ENCODE data around the gene ASB15.

ASB15 gene

DNA sequence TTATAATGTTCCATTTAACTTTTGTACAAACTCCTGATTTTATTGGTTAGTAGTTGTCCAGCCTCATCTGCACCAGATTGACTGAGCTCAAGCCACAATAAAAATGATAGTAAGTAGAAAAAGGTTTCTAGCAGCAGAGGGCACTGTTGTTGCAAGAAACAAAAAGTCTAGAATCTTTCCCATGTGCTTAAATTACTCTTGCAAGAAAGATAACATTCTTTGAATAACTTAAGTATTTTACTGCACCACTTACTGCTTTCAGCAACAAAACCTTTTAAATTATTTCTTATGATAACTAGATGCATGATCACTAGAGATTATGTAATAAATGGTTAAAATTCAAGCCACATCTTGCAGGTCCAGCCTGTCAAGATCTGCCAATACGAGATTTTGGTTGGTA, 81.1 kb downstream of the ASB15 start:
- Histone ChIP-seq H3K9me2 (replicated peaks; ENCODE audit: low read depth, low read length) (no peaks in the 10 kb centered on the region), H3K4me2 (ENCODE audit: low read depth, low read length, poor library complexity, severe bottlenecking) (no peak overlapping the region), H2AFZ (ENCODE audit: low read length) (no peak overlapping the region), H3K9ac (ENCODE audit: low read depth, low read length, poor library complexity, severe bottlenecking) (no peak overlapping the region), H3K27me3 (ENCODE audit: insufficient read depth, low read length, poor library complexity, severe bottlenecking) (no peaks in the 10 kb centered on the region), H3K36me3 (ENCODE audit: insufficient read depth, low read length) (peaks cover 21% of the 10 kb centered on the region; the same call in 1 of the 2 replicates), H4K20me1 (ENCODE audit: insufficient read depth, low read length, poor library complexity, severe bottlenecking) (no peaks in the 10 kb centered on the region), H3K79me2 (ENCODE audit: insufficient read depth, low read length) (no peaks in the 10 kb centered on the region), H3K9me3 (ENCODE audit: insufficient read depth, low read depth, low read length) (no peaks in the 10 kb centered on the region), H3F3A (ENCODE audit: low read depth) (no peaks in the 10 kb centered on the region), H3K4me3 (ENCODE audit: low read length, poor library complexity, severe bottlenecking) (no peak overlapping the region), H3K4me1 (ENCODE audit: insufficient read depth, low read length, poor library complexity, severe bottlenecking) (no peaks in the 10 kb centered on the region)
- TF ChIP-seq, protein P1, sequence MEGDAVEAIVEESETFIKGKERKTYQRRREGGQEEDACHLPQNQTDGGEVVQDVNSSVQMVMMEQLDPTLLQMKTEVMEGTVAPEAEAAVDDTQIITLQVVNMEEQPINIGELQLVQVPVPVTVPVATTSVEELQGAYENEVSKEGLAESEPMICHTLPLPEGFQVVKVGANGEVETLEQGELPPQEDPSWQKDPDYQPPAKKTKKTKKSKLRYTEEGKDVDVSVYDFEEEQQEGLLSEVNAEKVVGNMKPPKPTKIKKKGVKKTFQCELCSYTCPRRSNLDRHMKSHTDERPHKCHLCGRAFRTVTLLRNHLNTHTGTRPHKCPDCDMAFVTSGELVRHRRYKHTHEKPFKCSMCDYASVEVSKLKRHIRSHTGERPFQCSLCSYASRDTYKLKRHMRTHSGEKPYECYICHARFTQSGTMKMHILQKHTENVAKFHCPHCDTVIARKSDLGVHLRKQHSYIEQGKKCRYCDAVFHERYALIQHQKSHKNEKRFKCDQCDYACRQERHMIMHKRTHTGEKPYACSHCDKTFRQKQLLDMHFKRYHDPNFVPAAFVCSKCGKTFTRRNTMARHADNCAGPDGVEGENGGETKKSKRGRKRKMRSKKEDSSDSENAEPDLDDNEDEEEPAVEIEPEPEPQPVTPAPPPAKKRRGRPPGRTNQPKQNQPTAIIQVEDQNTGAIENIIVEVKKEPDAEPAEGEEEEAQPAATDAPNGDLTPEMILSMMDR (conservative IDR thresholded peaks at IDR 0.05; ENCODE audit: low read length) = peak; percentile 68
- no peak for TF ChIP-seq EZH2phosphoT487 (IDR thresholded peaks at IDR 0.05; ENCODE audit: borderline replicate concordance)

DNA sequence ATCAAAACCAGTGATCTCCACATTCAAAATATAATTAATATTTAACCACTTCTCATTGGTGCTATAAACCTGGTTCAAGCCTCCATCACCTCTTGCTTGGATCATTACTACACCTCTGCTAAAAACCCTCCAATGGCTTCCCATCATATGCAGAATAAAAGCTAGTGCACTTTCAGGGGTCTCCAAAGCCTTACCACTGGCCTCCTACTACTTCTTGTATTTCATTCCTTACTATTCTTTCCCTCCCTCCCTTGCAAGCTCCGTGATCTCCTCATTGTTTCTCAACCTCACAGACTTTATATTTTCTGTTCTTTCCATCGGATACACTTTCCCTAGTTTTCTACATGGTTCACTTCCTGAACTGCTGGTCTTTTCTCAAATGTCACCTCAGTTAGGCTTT, 85.5 kb downstream of the ASB15 start:
- no peaks in the 10 kb centered on the region for H3F3A ChIP-seq (ENCODE audit: low read depth)
- no peak overlapping the region for H3K9ac ChIP-seq (ENCODE audit: low read depth, low read length, poor library complexity, severe bottlenecking)
- H3K9me2 ChIP-seq (replicated peaks; ENCODE audit: low read depth, low read length) = no peaks in the 10 kb centered on the region
- H3K36me3 ChIP-seq (ENCODE audit: insufficient read depth, low read length) = peaks cover 46% of the 10 kb centered on the region; the same call in 1 of the 2 replicates
- H3K4me1 ChIP-seq (ENCODE audit: insufficient read depth, low read length, poor library complexity, severe bottlenecking) = no peaks in the 10 kb centered on the region
- no peak overlapping the region for H3K4me3 ChIP-seq (ENCODE audit: low read length, poor library complexity, severe bottlenecking)
- no peak overlapping the region for H2AFZ ChIP-seq (ENCODE audit: low read length)
- no peaks in the 10 kb centered on the region for H4K20me1 ChIP-seq (ENCODE audit: insufficient read depth, low read length, poor library complexity, severe bottlenecking)
- H3K79me2 ChIP-seq (ENCODE audit: insufficient read depth, low read length) = no peaks in the 10 kb centered on the region
- no peaks in the 10 kb centered on the region for H3K27me3 ChIP-seq (ENCODE audit: insufficient read depth, low read length, poor library complexity, severe bottlenecking)
- H3K4me2 ChIP-seq (ENCODE audit: low read depth, low read length, poor library complexity, severe bottlenecking) = no peak overlapping the region
- no peak for TF ChIP-seq EZH2phosphoT487 (IDR thresholded peaks at IDR 0.05; ENCODE audit: borderline replicate concordance)
- TF ChIP-seq, protein P1 (conservative IDR thresholded peaks at IDR 0.05; ENCODE audit: low read length) = no peak
- no peaks in the 10 kb centered on the region for H3K9me3 ChIP-seq (ENCODE audit: insufficient read depth, low read depth, low read length)

DNA sequence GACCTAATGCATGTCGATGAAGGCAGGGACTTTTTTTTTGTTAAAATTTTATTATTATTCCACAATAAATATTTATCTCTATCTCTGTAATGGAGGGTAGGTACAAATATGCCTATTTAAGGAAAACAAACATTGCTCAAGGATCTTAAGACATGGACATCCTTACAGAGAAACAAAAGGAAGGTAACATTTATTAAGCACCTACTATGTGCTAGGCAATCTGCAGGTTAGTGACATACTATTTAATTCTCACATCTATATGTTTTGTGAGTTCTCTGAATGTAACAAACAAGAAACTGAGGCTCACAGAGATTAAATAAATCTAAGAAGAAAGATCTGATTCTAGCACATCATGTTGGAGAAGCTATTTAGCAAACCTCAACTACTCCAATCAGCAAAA, 86.1 kb downstream of the ASB15 start:
- Histone ChIP-seq H2AFZ (ENCODE audit: low read length) (no peak overlapping the region), H3K4me2 (ENCODE audit: low read depth, low read length, poor library complexity, severe bottlenecking) (no peak overlapping the region), H3K4me3 (ENCODE audit: low read length, poor library complexity, severe bottlenecking) (no peak overlapping the region), H3K9ac (ENCODE audit: low read depth, low read length, poor library complexity, severe bottlenecking) (no peak overlapping the region), H3K9me3 (ENCODE audit: insufficient read depth, low read depth, low read length) (no peaks in the 10 kb centered on the region), H3K9me2 (replicated peaks; ENCODE audit: low read depth, low read length) (no peaks in the 10 kb centered on the region), H3F3A (ENCODE audit: low read depth) (no peaks in the 10 kb centered on the region), H3K79me2 (ENCODE audit: insufficient read depth, low read length) (no peaks in the 10 kb centered on the region), H4K20me1 (ENCODE audit: insufficient read depth, low read length, poor library complexity, severe bottlenecking) (no peaks in the 10 kb centered on the region), H3K4me1 (ENCODE audit: insufficient read depth, low read length, poor library complexity, severe bottlenecking) (no peaks in the 10 kb centered on the region), H3K36me3 (ENCODE audit: insufficient read depth, low read length) (peaks cover 51% of the 10 kb centered on the region; the same call in 1 of the 2 replicates), H3K27me3 (ENCODE audit: insufficient read depth, low read length, poor library complexity, severe bottlenecking) (no peaks in the 10 kb centered on the region)
- TF ChIP-seq EZH2phosphoT487 (IDR thresholded peaks at IDR 0.05; ENCODE audit: borderline replicate concordance) = no peak
- TF ChIP-seq, protein P1 (conservative IDR thresholded peaks at IDR 0.05; ENCODE audit: low read length) = no peak
